Endothelial cell of umbilical vein (primary cell): ENCODE results near the gene DCAF10. TPM values are rescaled to one million over a fixed set of nuclear protein-coding genes. Genes with fewer than 3 reads are reported as not detected.

Experiments used
- BruUV-seq: library from RNA; stranded (reverse); fragments of 400-500 nt; replicated peaks from 2 replicates; lab custom pipeline; 2021; lab: Mats Ljungman, UMichigan
- CTCF ChIA-PET: fragments of 300-600, 350-600 bp; sonication (Branson Sonifier 250); formaldehyde crosslinking; loops from one replicate; lab custom pipeline; 2021; ENCODE audit warnings: antibody characterized with exemption, inconsistent platforms; lab: Charles Lee
- POLR2A ChIA-PET: fragments of 300-600, 350-600 bp; sonication (Branson Sonifier 250); formaldehyde crosslinking; loops from one replicate; lab custom pipeline; 2021; ENCODE audit warnings: antibody characterized with exemption, inconsistent platforms; lab: Charles Lee
- DNase-seq: peaks from one replicate; pipeline ENCODE4 v3.0.0-alpha.2; 2011; ENCODE audit warnings: low read depth, low spot score
- FAIRE-seq: peaks from 2 replicates; lab custom pipeline; 2011; peaks lifted over from hg19 to GRCh38; lab: Jason Lieb, UNC
- H2AFZ ChIP-seq: 2 replicates; pipeline ENCODE4 v1.6.0; 2012; ENCODE audit warnings: low read depth, low read length, control low read depth, inconsistent platforms
- H3K27ac ChIP-seq: 2 replicates; pipeline ENCODE4 v1.5.1; 2011; ENCODE audit warnings: low read depth, mild to moderate bottlenecking, control low read depth, low read length, moderate library complexity; ENCODE audit not compliant: insufficient read depth
- H3K27me3 ChIP-seq, 2 experiments: 2 replicates each; pipeline versions ENCODE4 v1.6.0 to v1.6.1; 2011; ENCODE audit warnings: low read length in 2 of 2, mixed read lengths in 1 of 2; ENCODE audit not compliant: control insufficient read depth in 2 of 2, insufficient read depth in 2 of 2
- H3K36me3 ChIP-seq, 2 experiments: 2 replicates in 1 of 2; 3 replicates in 1 of 2; pipeline ENCODE4 v1.5.1; 2011; ENCODE audit warnings: low read length in 2 of 2, mild to moderate bottlenecking in 1 of 2, moderate library complexity in 1 of 2; ENCODE audit not compliant: control insufficient read depth in 2 of 2, insufficient read depth in 2 of 2; ENCODE audit errors: extremely low read depth in 1 of 2
- H3K4me1 ChIP-seq: 3 replicates; pipeline ENCODE4 v1.5.1; 2011; ENCODE audit warnings: mild to moderate bottlenecking, low read length; ENCODE audit not compliant: control insufficient read depth, insufficient read depth; ENCODE audit errors: extremely low read depth
- H3K4me2 ChIP-seq: 2 replicates; pipeline ENCODE4 v1.6.1; 2011; ENCODE audit warnings: low read length, control low read depth, mixed read lengths; ENCODE audit not compliant: insufficient read depth
- H3K4me3 ChIP-seq, 3 experiments: fragments of 200-600 bp in 1 of 3; sonication (generic), shearing (Covaris generic) in 1 of 3; replicated peaks in 1 of 3; 2 replicates each; pipeline ENCODE4 v1.5.1; 2011 to 2016; ENCODE audit warnings: control low read depth in 3 of 3, low read length in 3 of 3, mild to moderate bottlenecking in 2 of 3, inconsistent platforms in 1 of 3, low read depth in 1 of 3, moderate library complexity in 1 of 3; ENCODE audit not compliant: insufficient read depth in 1 of 3
- H3K79me2 ChIP-seq: 2 replicates; pipeline ENCODE4 v1.6.0; 2012; ENCODE audit warnings: low read length, inconsistent platforms; ENCODE audit not compliant: control insufficient read depth, insufficient read depth
- H3K9ac ChIP-seq: replicated peaks from 2 replicates; pipeline ENCODE3; 2011; ENCODE audit warnings: low read length, control low read depth; ENCODE audit not compliant: insufficient read depth; ENCODE audit errors: extremely low read depth
- H3K9me1 ChIP-seq: replicated peaks from 3 replicates; pipeline ENCODE4 v1.6.0; 2011; ENCODE audit warnings: mild to moderate bottlenecking, low read length; ENCODE audit not compliant: control insufficient read depth, insufficient read depth; ENCODE audit errors: extremely low read depth
- H3K9me3 ChIP-seq: replicated peaks from 2 replicates; pipeline ENCODE4 v1.5.1; 2012; ENCODE audit warnings: low read length, inconsistent platforms; ENCODE audit not compliant: control insufficient read depth, insufficient read depth
- H4K20me1 ChIP-seq: replicated peaks from 2 replicates; pipeline ENCODE3; 2011; ENCODE audit warnings: mild to moderate bottlenecking, low read length; ENCODE audit not compliant: control insufficient read depth, insufficient read depth; ENCODE audit errors: extremely low read depth
- EZH2 ChIP-seq: IDR thresholded peaks from 2 replicates; pipeline ENCODE4 v1.6.1; 2012; ENCODE audit warnings: borderline replicate concordance, low read depth, mild to moderate bottlenecking, moderate library complexity, low read length, inconsistent platforms; ENCODE audit not compliant: severe bottlenecking
- FOS ChIP-seq: IDR thresholded peaks from 2 replicates; pipeline ENCODE4 v1.6.1; 2011; ENCODE audit warnings: mild to moderate bottlenecking, low read length, moderate library complexity, borderline replicate concordance; ENCODE audit not compliant: insufficient read depth
- GATA2 ChIP-seq: IDR thresholded peaks from 2 replicates; pipeline ENCODE4 v1.7.0; 2011; ENCODE audit warnings: low read depth, mild to moderate bottlenecking, moderate library complexity, mixed read lengths, low read length; ENCODE audit not compliant: insufficient read length, insufficient read depth
- JUN ChIP-seq: IDR thresholded peaks from 2 replicates; pipeline ENCODE4 v1.6.1; 2011; ENCODE audit warnings: borderline replicate concordance, low read depth; ENCODE audit not compliant: insufficient read length, insufficient read depth
- MYC ChIP-seq: IDR thresholded peaks from one replicate; pipeline ENCODE4 v1.6.1; 2011; ENCODE audit warnings: mild to moderate bottlenecking, low read depth, low read length
- POLR2A ChIP-seq: IDR thresholded peaks from 2 replicates; pipeline ENCODE4 v1.6.1; 2012; ENCODE audit warnings: low read depth, mild to moderate bottlenecking, control low read depth, low read length
- POLR2AphosphoS5 ChIP-seq: IDR thresholded peaks from 2 replicates; pipeline ENCODE4 v1.6.1; 2012; ENCODE audit warnings: low read depth, mild to moderate bottlenecking, control low read depth, low read length, moderate library complexity; ENCODE audit not compliant: insufficient read depth
- dilution Hi-C: fragments of 300-500 bp; cut with MboI; formaldehyde crosslinking; loops from one replicate; pipeline ENCODE4 v1.15.0; 2019; ENCODE audit warnings: low sequenced_read_pairs; ENCODE audit not compliant: extremely low pct_ligation_motif_present
- intact Hi-C: fragments of 100-400 bp; cut with micrococcal nuclease; formaldehyde crosslinking; loops from one replicate; pipeline ENCODE4 v1.10.0; 2022
- polyA plus RNA-seq, 4 experiments: library from polyadenylated mRNA; depleted of rRNA in 3 of 4; stranded (reverse) in 3 of 4; unstranded in 1 of 4; fragments of >200 nt; gene quantifications; 2 replicates each; pipeline versions ENCODE4 v1.2.1 to v1.2.3, GENCODE V29; 2011 to 2012; ENCODE audit warnings: missing spikeins in 1 of 4
- total RNA-seq: library from RNA; stranded (reverse); gene quantifications from 2 replicates; pipeline ENCODE4 v1.2.3, GENCODE V29; 2021
- TF ChIP-seq, protein P1 (sequence below): IDR thresholded peaks from 2 replicates; pipeline ENCODE4 v1.6.1; 2011; ENCODE audit not compliant: insufficient read depth, insufficient read length
- TF ChIP-seq, protein P2 (sequence below), 2 donors: IDR thresholded peaks; 1 replicate in 1 of 2; 2 replicates in 1 of 2; pipeline ENCODE4 v1.5.1; 2011; ENCODE audit warnings: low read length in 2 of 2, mild to moderate bottlenecking in 2 of 2, moderate library complexity in 2 of 2, control low read depth in 1 of 2, inconsistent platforms in 1 of 2, low read depth in 1 of 2; ENCODE audit not compliant: insufficient read depth in 1 of 2; ENCODE audit errors: extremely low read depth in 1 of 2

Gene DCAF10
- total and polyA plus RNA-seq, 2 donors (not counting 3 experiments of a cell fraction or from before 2014, with no cell fraction given) = 13.1 to 21.5 TPM

DNA sequence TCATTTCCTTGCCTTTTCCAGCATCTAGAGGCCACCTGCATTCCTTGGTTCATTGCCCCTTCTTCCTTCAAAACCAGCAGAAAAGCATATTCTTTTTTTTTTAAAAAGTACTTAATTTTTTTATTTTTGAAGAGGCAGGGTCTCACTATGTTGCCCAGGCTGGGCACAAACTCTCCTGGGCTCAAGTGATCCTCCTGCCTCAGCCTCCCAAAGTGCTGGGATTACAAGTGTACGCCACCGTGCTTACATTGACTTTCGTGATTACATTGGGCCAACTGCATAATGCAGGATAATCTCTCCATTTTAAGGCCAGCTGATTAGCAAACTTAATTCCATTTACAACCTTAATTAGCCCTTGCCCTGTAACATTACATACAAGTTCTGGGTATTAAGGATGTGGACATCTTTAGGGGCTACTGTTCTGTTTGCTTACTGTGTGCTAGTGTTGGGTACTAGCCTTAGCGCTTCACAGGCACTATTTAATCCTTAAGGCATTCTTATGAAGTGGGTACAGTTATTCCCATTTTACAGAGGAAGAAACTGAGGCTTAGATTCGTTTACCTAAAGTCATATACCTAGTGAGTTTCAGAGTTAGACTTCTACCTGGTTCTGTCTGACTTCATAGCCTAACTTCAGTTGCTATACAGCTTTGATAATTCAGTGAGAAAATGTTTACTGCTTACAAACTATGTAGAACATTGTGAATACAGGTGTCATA lies 69.6 kb downstream of the DCAF10 start:
- ChIA-PET CTCF (interaction anchor here (1.9 kb wide), 1 partner anchor 10 kb away, joined by 8 read pairs; no protein-coding TSS in a partner anchor), POLR2A (no interaction called here)
- Histone ChIP-seq H3K4me2 (no peak overlapping the region), H3K4me3 (no peak overlapping the region), H3K9ac (no peak overlapping the region), H3K9me1 (no peaks in the 10 kb centered on the region), H3K27me3 (no peaks in the 10 kb centered on the region), H3K4me1 (no peaks in the 10 kb centered on the region), H3K79me2 (no peaks in the 10 kb centered on the region), H3K27ac (no peak overlapping the region), H4K20me1 (no peaks in the 10 kb centered on the region), H3K9me3 (no peaks in the 10 kb centered on the region), H3K36me3 (no peaks in the 10 kb centered on the region), H2AFZ (no peak overlapping the region)
- dilution Hi-C loops = no loop called here
- FAIRE-seq = no peak
- intact Hi-C loops = no loop called here
- TF ChIP-seq JUN (no peak), FOS (no peak), EZH2 (no peak), MYC (no peak), POLR2A (no peak), POLR2AphosphoS5 (no peak), GATA2 (no peak)
- TF ChIP-seq, protein P1, sequence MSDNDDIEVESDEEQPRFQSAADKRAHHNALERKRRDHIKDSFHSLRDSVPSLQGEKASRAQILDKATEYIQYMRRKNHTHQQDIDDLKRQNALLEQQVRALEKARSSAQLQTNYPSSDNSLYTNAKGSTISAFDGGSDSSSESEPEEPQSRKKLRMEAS = no peak
- TF ChIP-seq, protein P2, sequence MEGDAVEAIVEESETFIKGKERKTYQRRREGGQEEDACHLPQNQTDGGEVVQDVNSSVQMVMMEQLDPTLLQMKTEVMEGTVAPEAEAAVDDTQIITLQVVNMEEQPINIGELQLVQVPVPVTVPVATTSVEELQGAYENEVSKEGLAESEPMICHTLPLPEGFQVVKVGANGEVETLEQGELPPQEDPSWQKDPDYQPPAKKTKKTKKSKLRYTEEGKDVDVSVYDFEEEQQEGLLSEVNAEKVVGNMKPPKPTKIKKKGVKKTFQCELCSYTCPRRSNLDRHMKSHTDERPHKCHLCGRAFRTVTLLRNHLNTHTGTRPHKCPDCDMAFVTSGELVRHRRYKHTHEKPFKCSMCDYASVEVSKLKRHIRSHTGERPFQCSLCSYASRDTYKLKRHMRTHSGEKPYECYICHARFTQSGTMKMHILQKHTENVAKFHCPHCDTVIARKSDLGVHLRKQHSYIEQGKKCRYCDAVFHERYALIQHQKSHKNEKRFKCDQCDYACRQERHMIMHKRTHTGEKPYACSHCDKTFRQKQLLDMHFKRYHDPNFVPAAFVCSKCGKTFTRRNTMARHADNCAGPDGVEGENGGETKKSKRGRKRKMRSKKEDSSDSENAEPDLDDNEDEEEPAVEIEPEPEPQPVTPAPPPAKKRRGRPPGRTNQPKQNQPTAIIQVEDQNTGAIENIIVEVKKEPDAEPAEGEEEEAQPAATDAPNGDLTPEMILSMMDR (IDR thresholded peaks at IDR 0.05; ENCODE audit: extremely low read depth in 1 of 2, insufficient read depth in 1 of 2, low read depth in 1 of 2, low read length in 2 of 2) = no peak
- BruUV-seq = no TSS peak
- no peak for DNase-seq
